Measurements from ENCODE around the gene PLXNB3.

PLXNB3 gene

DNA sequence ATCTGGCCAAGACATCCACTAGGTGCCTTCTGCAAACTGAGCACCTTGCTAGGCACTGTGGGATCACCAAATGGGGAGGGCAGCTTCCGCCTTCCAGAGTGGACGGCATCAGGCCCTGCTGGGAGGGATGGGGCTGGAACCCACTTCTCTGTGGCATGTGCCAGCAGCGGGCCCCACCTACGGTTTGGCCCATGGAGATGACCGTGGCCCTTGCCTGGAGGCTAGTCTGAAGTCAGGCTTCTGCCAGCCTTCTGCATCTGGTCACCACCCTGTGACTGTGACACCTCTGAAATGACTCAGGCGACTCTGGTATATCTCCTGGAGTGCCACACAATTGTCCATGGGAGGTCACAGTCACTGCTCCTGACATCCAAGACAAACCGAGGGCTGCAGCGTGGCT, 37.6 kb downstream of the PLXNB3 start:
- no peak overlapping the region for H3K27ac ChIP-seq (ENCODE audit: insufficient read depth, low read length, poor library complexity, severe bottlenecking)
- H3K27me3 ChIP-seq (replicated peaks; ENCODE audit: control insufficient read depth, insufficient read depth, low read length, poor library complexity, severe bottlenecking): no peaks in the 10 kb centered on the region
- no peak for DNase-seq
- H3K4me3 ChIP-seq (ENCODE audit: insufficient read depth, low read depth, low read length, poor library complexity, severe bottlenecking): no peak overlapping the region
- H3K4me1 ChIP-seq (ENCODE audit: control insufficient read depth, insufficient read depth, low read length, poor library complexity, severe bottlenecking): no peaks in the 10 kb centered on the region
- peaks cover 9% of the 10 kb centered on the region for H3K36me3 ChIP-seq (ENCODE audit: control insufficient read depth, insufficient read depth, low read length)
- no peaks in the 10 kb centered on the region for H3K9me3 ChIP-seq (ENCODE audit: control insufficient read depth, low read length)

DNA sequence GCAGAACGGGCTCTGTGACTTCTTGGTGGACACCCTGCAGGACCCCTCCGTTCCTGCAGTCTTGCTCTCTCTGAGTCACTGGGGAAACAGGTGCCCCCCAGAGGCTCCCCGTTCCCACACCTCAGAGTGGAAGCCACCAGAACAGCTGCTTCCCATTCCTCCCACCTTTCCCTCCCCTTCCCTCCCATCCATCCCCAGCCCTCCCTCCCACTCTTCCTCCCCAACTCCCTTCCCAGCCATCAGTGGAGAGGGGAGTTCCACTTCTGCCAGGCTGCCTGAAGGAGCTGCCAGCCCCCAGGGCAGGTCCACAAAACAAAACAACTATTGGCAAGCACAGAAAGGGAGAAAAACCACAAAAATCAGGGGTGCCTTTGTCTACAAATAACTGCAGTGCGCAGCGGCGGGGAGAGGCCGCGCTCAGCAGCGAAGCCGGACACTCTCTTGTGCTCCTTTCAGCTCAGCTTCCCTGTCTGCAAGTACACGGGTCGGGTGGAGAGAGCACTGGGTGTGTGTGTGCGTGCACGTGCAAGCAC, 38.5 kb downstream of the PLXNB3 start:
- H3K27me3 ChIP-seq (replicated peaks; ENCODE audit: control insufficient read depth, insufficient read depth, low read length, poor library complexity, severe bottlenecking): no peaks in the 10 kb centered on the region
- peaks cover 5% of the 10 kb centered on the region for H3K36me3 ChIP-seq (ENCODE audit: control insufficient read depth, insufficient read depth, low read length)
- H3K27ac ChIP-seq (ENCODE audit: insufficient read depth, low read length, poor library complexity, severe bottlenecking): no peak overlapping the region
- H3K4me1 ChIP-seq (ENCODE audit: control insufficient read depth, insufficient read depth, low read length, poor library complexity, severe bottlenecking): no peaks in the 10 kb centered on the region
- H3K4me3 ChIP-seq (ENCODE audit: insufficient read depth, low read depth, low read length, poor library complexity, severe bottlenecking): no peak overlapping the region
- H3K9me3 ChIP-seq (ENCODE audit: control insufficient read depth, low read length): no peaks in the 10 kb centered on the region
- DNase-seq: no peak

DNA sequence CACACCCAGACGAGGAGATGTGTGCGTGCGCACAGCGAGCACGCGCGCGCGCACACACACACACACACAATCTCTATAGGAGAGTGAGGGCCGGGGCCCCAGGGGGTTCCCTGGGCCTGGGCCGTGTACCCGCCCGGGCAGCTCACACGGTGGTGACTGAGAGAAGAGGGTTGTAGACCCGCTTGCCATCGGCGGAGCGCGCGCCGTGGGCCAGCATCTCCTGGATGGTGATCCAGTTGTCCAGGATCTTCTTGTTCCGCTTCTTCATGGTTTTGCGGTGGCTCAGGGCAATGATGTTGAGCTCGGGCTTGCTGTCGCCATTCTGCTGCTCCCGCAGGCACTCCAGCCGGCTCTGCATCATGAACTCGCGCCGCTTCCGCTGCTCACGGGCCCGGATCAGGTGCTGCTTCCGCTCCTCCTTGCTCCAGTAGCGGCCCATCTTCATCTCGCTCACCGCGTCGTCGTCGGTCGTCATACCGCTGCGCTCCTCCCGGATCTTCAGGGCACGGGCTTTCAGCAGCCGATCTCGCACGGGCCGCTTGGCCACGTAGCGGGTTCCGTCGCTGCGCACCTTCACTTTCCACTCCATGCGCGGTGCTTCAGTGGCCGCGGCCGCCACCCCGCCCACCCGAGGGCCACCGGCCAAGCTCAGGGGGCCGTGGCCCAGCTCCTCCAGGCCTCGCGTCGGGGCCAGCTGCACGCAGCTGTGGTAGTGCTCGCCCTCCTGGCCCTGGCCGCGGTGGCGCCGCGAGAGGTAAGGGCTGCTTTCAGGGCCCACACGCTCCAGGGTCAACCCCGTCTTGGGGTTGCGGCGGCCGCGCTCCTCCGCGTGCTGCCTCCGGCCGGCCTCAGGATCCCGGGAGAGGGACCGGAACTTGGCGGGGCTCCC, 39.4 kb downstream of the PLXNB3 start:
- Histone ChIP-seq H3K36me3 (ENCODE audit: control insufficient read depth, insufficient read depth, low read length) (peaks cover 5% of the 10 kb centered on the region), H3K9me3 (ENCODE audit: control insufficient read depth, low read length) (no peaks in the 10 kb centered on the region)

DNA sequence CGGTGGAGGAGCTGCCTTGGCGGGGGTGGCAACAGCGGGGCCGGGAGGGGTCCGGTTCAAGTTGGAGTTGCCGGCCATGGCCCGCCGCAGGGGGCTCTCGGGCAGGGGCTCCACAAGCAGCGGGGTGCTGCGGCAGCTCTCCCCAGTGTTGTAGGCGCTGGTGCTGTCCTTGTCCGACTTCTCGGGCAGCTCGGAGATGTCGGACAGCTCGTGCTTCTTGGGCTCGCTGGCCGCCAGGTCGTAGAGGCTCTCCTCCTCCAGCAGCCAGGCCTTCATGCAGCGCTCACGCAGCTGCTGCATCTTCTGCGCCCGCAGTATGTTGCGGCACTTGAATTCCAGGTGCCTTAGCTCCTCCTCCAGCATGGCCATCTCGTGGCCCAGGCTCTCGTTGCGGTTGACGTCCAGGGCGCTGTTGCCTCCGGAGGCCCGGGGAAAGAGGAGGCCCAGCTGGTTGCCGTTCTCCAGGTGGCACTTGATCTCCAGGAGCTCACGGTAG, 40.1 kb downstream of the PLXNB3 start:
- Histone ChIP-seq H3K36me3 (ENCODE audit: control insufficient read depth, insufficient read depth, low read length) (no peaks in the 10 kb centered on the region), H3K4me3 (ENCODE audit: insufficient read depth, low read depth, low read length, poor library complexity, severe bottlenecking) (no peak overlapping the region), H3K27ac (ENCODE audit: insufficient read depth, low read length, poor library complexity, severe bottlenecking) (no peak overlapping the region), H3K9me3 (ENCODE audit: control insufficient read depth, low read length) (no peaks in the 10 kb centered on the region), H3K27me3 (replicated peaks; ENCODE audit: control insufficient read depth, insufficient read depth, low read length, poor library complexity, severe bottlenecking) (no peaks in the 10 kb centered on the region), H3K4me1 (ENCODE audit: control insufficient read depth, insufficient read depth, low read length, poor library complexity, severe bottlenecking) (no peaks in the 10 kb centered on the region)
- DNase-seq: no peak

More for the DNA sequence above, 39.4 kb downstream of the PLXNB3 start:
- no peaks in the 10 kb centered on the region for H3K27me3 ChIP-seq (replicated peaks; ENCODE audit: control insufficient read depth, insufficient read depth, low read length, poor library complexity, severe bottlenecking)
- DNase-seq: no peak
- H3K27ac ChIP-seq (ENCODE audit: insufficient read depth, low read length, poor library complexity, severe bottlenecking): no peak overlapping the region
- no peak overlapping the region for H3K4me3 ChIP-seq (ENCODE audit: insufficient read depth, low read depth, low read length, poor library complexity, severe bottlenecking)
- H3K4me1 ChIP-seq (ENCODE audit: control insufficient read depth, insufficient read depth, low read length, poor library complexity, severe bottlenecking): no peaks in the 10 kb centered on the region

DNA sequence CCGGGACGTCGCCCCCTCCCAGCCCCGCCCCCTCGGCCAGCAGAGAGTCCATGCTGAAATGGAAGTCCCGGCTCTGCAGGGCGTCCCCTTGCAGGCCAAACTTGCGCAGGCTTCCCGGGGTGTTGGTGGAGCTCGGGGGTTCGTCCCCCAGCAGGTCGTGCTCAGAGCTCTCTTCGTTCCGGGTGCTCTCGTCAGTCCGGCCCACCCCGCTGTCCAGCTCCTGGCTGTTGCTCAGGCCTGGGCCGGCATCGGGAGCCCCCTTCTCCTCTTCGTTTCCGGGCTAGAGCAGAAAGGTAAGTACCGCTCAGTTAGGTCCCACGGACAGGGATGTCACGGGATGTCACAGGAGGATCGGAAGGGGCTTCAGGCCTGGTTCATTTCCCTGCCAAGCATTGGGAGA, 40.6 kb downstream of the PLXNB3 start:
- no peak for DNase-seq
- H3K4me3 ChIP-seq (ENCODE audit: insufficient read depth, low read depth, low read length, poor library complexity, severe bottlenecking): no peak overlapping the region
- H3K36me3 ChIP-seq (ENCODE audit: control insufficient read depth, insufficient read depth, low read length): no peaks in the 10 kb centered on the region
- no peaks in the 10 kb centered on the region for H3K4me1 ChIP-seq (ENCODE audit: control insufficient read depth, insufficient read depth, low read length, poor library complexity, severe bottlenecking)
- H3K9me3 ChIP-seq (ENCODE audit: control insufficient read depth, low read length): no peaks in the 10 kb centered on the region
- no peak overlapping the region for H3K27ac ChIP-seq (ENCODE audit: insufficient read depth, low read length, poor library complexity, severe bottlenecking)
- H3K27me3 ChIP-seq (replicated peaks; ENCODE audit: control insufficient read depth, insufficient read depth, low read length, poor library complexity, severe bottlenecking): no peaks in the 10 kb centered on the region

DNA sequence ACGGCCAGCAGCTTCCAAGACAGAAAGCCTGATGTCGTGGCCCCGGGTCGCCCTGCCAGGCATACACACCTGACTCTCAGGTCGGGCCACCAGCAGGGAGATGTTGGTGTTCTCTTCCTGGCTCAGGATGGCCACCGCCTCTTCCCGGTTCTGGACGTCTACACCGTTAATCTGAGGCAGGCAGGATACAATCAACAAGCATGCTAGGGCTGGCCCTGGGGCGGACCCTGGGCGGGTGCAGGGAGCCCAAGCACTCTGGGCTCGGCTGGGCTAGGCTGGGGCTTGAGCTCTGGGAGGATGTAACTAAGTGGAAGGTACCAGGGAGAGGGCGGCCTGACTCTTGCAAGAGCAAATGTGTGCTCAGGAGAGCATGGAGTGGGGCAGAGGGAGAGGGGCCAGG, 41.4 kb downstream of the PLXNB3 start:
- DNase-seq: no peak
- Histone ChIP-seq H3K36me3 (ENCODE audit: control insufficient read depth, insufficient read depth, low read length) (no peaks in the 10 kb centered on the region), H3K4me1 (ENCODE audit: control insufficient read depth, insufficient read depth, low read length, poor library complexity, severe bottlenecking) (no peaks in the 10 kb centered on the region), H3K27ac (ENCODE audit: insufficient read depth, low read length, poor library complexity, severe bottlenecking) (no peak overlapping the region), H3K4me3 (ENCODE audit: insufficient read depth, low read depth, low read length, poor library complexity, severe bottlenecking) (no peak overlapping the region), H3K27me3 (replicated peaks; ENCODE audit: control insufficient read depth, insufficient read depth, low read length, poor library complexity, severe bottlenecking) (no peaks in the 10 kb centered on the region), H3K9me3 (ENCODE audit: control insufficient read depth, low read length) (no peaks in the 10 kb centered on the region)

DNA sequence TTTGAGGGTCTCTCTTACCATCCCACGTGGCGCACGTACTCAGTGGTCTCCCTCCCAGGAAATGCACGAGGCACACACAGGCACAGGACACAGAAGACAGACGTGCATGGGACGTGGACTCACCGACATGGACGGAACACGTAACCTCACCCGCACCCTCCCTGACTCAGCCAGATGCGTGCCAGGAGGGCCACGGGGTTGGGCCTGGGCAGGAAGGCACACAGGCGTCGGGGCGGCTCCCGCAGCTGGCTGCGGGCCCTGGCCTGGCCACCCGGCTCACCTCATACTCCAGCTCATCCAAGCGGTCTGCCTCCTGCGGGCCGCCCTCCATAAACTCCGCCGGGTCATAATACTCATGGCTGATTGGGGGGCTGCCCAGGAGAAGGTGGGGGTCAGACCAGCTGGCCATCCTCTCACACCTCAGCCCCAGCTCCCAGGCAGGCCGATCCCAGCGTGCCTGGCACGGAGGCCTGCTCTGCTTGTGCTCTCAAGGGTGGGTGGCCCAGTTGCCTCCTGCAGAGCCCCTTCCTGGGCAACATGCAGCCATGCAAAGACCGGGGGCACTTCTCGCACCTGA, 43.0 kb downstream of the PLXNB3 start:
- Histone ChIP-seq H3K36me3 (ENCODE audit: control insufficient read depth, insufficient read depth, low read length) (no peaks in the 10 kb centered on the region), H3K4me3 (ENCODE audit: insufficient read depth, low read depth, low read length, poor library complexity, severe bottlenecking) (no peak overlapping the region), H3K27ac (ENCODE audit: insufficient read depth, low read length, poor library complexity, severe bottlenecking) (no peak overlapping the region), H3K4me1 (ENCODE audit: control insufficient read depth, insufficient read depth, low read length, poor library complexity, severe bottlenecking) (no peaks in the 10 kb centered on the region), H3K9me3 (ENCODE audit: control insufficient read depth, low read length) (no peaks in the 10 kb centered on the region), H3K27me3 (replicated peaks; ENCODE audit: control insufficient read depth, insufficient read depth, low read length, poor library complexity, severe bottlenecking) (no peaks in the 10 kb centered on the region)
- no peak for DNase-seq

DNA sequence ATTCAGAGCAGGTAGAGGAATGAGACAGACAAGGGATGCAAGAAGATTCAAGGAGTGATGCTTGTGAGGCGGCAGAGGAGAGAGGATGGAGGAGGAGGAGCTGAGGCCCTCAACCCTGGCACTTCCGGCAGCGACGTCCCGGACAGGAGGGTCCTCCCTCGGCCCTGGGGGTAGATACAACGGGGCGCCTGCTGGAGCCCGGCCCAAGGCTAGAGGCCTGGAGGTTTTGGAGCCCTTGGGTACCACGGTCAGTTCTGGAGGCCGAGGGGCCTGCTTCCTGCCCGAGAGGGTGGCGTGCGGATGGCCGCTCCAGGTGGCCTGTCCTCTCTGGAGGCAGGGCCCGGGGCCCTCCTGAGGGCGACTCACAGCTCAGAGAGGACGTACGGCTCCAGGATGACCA, 43.9 kb downstream of the PLXNB3 start:
- H3K4me1 ChIP-seq (ENCODE audit: control insufficient read depth, insufficient read depth, low read length, poor library complexity, severe bottlenecking): no peaks in the 10 kb centered on the region
- no peak overlapping the region for H3K4me3 ChIP-seq (ENCODE audit: insufficient read depth, low read depth, low read length, poor library complexity, severe bottlenecking)
- no peak for DNase-seq
- H3K27me3 ChIP-seq (replicated peaks; ENCODE audit: control insufficient read depth, insufficient read depth, low read length, poor library complexity, severe bottlenecking): no peaks in the 10 kb centered on the region
- H3K36me3 ChIP-seq (ENCODE audit: control insufficient read depth, insufficient read depth, low read length): no peaks in the 10 kb centered on the region
- no peak overlapping the region for H3K27ac ChIP-seq (ENCODE audit: insufficient read depth, low read length, poor library complexity, severe bottlenecking)
- no peaks in the 10 kb centered on the region for H3K9me3 ChIP-seq (ENCODE audit: control insufficient read depth, low read length)

DNA sequence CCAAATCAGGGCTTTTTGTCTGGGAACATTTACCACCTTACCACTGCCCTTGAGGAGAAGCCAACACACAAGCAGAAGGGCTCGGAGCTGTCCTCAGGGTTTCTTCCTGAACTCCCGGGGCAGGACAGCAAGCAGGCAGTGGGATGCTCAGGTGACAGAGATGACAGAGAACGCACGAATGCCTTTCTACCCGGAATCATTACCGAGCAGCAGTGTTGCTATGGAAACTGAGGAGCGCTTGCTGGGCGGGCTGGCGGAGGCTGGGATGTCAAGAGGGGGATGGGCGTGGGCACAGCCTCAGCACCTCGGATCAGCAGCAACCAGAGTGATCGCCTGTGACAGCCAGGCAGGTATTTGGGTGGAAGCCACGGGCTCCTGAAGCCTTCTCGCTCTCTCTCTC, 48.2 kb downstream of the PLXNB3 start:
- Histone ChIP-seq H3K9me3 (ENCODE audit: control insufficient read depth, low read length) (no peaks in the 10 kb centered on the region), H3K27me3 (replicated peaks; ENCODE audit: control insufficient read depth, insufficient read depth, low read length, poor library complexity, severe bottlenecking) (no peaks in the 10 kb centered on the region), H3K36me3 (ENCODE audit: control insufficient read depth, insufficient read depth, low read length) (no peaks in the 10 kb centered on the region), H3K4me1 (ENCODE audit: control insufficient read depth, insufficient read depth, low read length, poor library complexity, severe bottlenecking) (peaks cover 9% of the 10 kb centered on the region), H3K4me3 (ENCODE audit: insufficient read depth, low read depth, low read length, poor library complexity, severe bottlenecking) (no peak overlapping the region), H3K27ac (ENCODE audit: insufficient read depth, low read length, poor library complexity, severe bottlenecking) (no peak overlapping the region)
- no peak for DNase-seq

DNA sequence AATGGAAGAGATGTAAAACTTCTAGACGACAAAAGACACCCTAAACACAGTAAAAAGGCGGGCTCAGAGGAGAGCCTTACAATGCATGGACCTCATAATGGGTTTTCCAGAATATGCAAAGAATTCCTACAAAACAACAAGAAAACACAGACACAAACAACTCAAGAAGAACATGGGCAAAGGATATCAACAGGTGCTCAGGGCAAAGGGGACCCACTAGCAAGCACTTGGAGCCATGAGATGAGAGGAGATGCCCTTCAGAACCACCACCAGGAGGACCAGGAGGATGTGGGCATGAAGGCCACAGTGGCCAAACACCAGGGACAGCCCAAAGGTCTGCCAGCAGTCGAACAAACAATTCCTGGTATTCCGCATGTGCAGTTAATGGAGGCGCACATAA, 49.1 kb downstream of the PLXNB3 start:
- Histone ChIP-seq H3K36me3 (ENCODE audit: control insufficient read depth, insufficient read depth, low read length) (no peaks in the 10 kb centered on the region), H3K9me3 (ENCODE audit: control insufficient read depth, low read length) (no peaks in the 10 kb centered on the region), H3K4me3 (ENCODE audit: insufficient read depth, low read depth, low read length, poor library complexity, severe bottlenecking) (no peak overlapping the region), H3K4me1 (ENCODE audit: control insufficient read depth, insufficient read depth, low read length, poor library complexity, severe bottlenecking) (peaks cover 10% of the 10 kb centered on the region), H3K27me3 (replicated peaks; ENCODE audit: control insufficient read depth, insufficient read depth, low read length, poor library complexity, severe bottlenecking) (no peaks in the 10 kb centered on the region), H3K27ac (ENCODE audit: insufficient read depth, low read length, poor library complexity, severe bottlenecking) (no peak overlapping the region)
- no peak for DNase-seq

Measured in effector memory CD4-positive, alpha-beta T cell (primary cell).